Endothelial cell of umbilical vein (primary cell): ENCODE measurements around the gene CLASP2. TPM values are rescaled to one million over a fixed set of nuclear protein-coding genes. Genes with fewer than 3 reads are reported as not detected.

Experiments
- BruUV-seq: library from RNA; stranded (reverse); fragments of 400-500 nt; replicated peaks from 2 replicates; lab custom pipeline; 2021; lab: Mats Ljungman, UMichigan
- CTCF ChIA-PET: fragments of 300-600, 350-600 bp; sonication (Branson Sonifier 250); formaldehyde crosslinking; loops from one replicate; lab custom pipeline; 2021; ENCODE audit warnings: antibody characterized with exemption, inconsistent platforms; lab: Charles Lee
- POLR2A ChIA-PET: fragments of 300-600, 350-600 bp; sonication (Branson Sonifier 250); formaldehyde crosslinking; loops from one replicate; lab custom pipeline; 2021; ENCODE audit warnings: antibody characterized with exemption, inconsistent platforms; lab: Charles Lee
- DNase-seq: peaks from one replicate; pipeline ENCODE4 v3.0.0-alpha.2; 2011; ENCODE audit warnings: low read depth, low spot score
- FAIRE-seq: peaks from 2 replicates; lab custom pipeline; 2011; peaks lifted over from hg19 to GRCh38; lab: Jason Lieb, UNC
- H2AFZ ChIP-seq: 2 replicates; pipeline ENCODE4 v1.6.0; 2012; ENCODE audit warnings: low read depth, low read length, control low read depth, inconsistent platforms
- H3K27ac ChIP-seq: 2 replicates; pipeline ENCODE4 v1.5.1; 2011; ENCODE audit warnings: low read depth, mild to moderate bottlenecking, control low read depth, low read length, moderate library complexity; ENCODE audit not compliant: insufficient read depth
- H3K27me3 ChIP-seq, 2 experiments: 2 replicates each; pipeline versions ENCODE4 v1.6.0 to v1.6.1; 2011; ENCODE audit warnings: low read length in 2 of 2, mixed read lengths in 1 of 2; ENCODE audit not compliant: control insufficient read depth in 2 of 2, insufficient read depth in 2 of 2
- H3K36me3 ChIP-seq, 2 experiments: 2 replicates in 1 of 2; 3 replicates in 1 of 2; pipeline ENCODE4 v1.5.1; 2011; ENCODE audit warnings: low read length in 2 of 2, mild to moderate bottlenecking in 1 of 2, moderate library complexity in 1 of 2; ENCODE audit not compliant: control insufficient read depth in 2 of 2, insufficient read depth in 2 of 2; ENCODE audit errors: extremely low read depth in 1 of 2
- H3K4me1 ChIP-seq: 3 replicates; pipeline ENCODE4 v1.5.1; 2011; ENCODE audit warnings: mild to moderate bottlenecking, low read length; ENCODE audit not compliant: control insufficient read depth, insufficient read depth; ENCODE audit errors: extremely low read depth
- H3K4me2 ChIP-seq: 2 replicates; pipeline ENCODE4 v1.6.1; 2011; ENCODE audit warnings: low read length, control low read depth, mixed read lengths; ENCODE audit not compliant: insufficient read depth
- H3K4me3 ChIP-seq, 3 experiments: fragments of 200-600 bp in 1 of 3; sonication (generic), shearing (Covaris generic) in 1 of 3; replicated peaks in 1 of 3; 2 replicates each; pipeline ENCODE4 v1.5.1; 2011 to 2016; ENCODE audit warnings: control low read depth in 3 of 3, low read length in 3 of 3, mild to moderate bottlenecking in 2 of 3, inconsistent platforms in 1 of 3, low read depth in 1 of 3, moderate library complexity in 1 of 3; ENCODE audit not compliant: insufficient read depth in 1 of 3
- H3K79me2 ChIP-seq: 2 replicates; pipeline ENCODE4 v1.6.0; 2012; ENCODE audit warnings: low read length, inconsistent platforms; ENCODE audit not compliant: control insufficient read depth, insufficient read depth
- H3K9ac ChIP-seq: replicated peaks from 2 replicates; pipeline ENCODE3; 2011; ENCODE audit warnings: low read length, control low read depth; ENCODE audit not compliant: insufficient read depth; ENCODE audit errors: extremely low read depth
- H3K9me1 ChIP-seq: replicated peaks from 3 replicates; pipeline ENCODE4 v1.6.0; 2011; ENCODE audit warnings: mild to moderate bottlenecking, low read length; ENCODE audit not compliant: control insufficient read depth, insufficient read depth; ENCODE audit errors: extremely low read depth
- H3K9me3 ChIP-seq: replicated peaks from 2 replicates; pipeline ENCODE4 v1.5.1; 2012; ENCODE audit warnings: low read length, inconsistent platforms; ENCODE audit not compliant: control insufficient read depth, insufficient read depth
- H4K20me1 ChIP-seq: replicated peaks from 2 replicates; pipeline ENCODE3; 2011; ENCODE audit warnings: mild to moderate bottlenecking, low read length; ENCODE audit not compliant: control insufficient read depth, insufficient read depth; ENCODE audit errors: extremely low read depth
- CTCF ChIP-seq, 2 donors: IDR thresholded peaks; 1 replicate in 1 of 2; 2 replicates in 1 of 2; pipeline ENCODE4 v1.5.1; 2011; ENCODE audit warnings: low read length in 2 of 2, mild to moderate bottlenecking in 2 of 2, moderate library complexity in 2 of 2, control low read depth in 1 of 2, inconsistent platforms in 1 of 2, low read depth in 1 of 2; ENCODE audit not compliant: insufficient read depth in 1 of 2; ENCODE audit errors: extremely low read depth in 1 of 2
- EZH2 ChIP-seq: IDR thresholded peaks from 2 replicates; pipeline ENCODE4 v1.6.1; 2012; ENCODE audit warnings: borderline replicate concordance, low read depth, mild to moderate bottlenecking, moderate library complexity, low read length, inconsistent platforms; ENCODE audit not compliant: severe bottlenecking
- FOS ChIP-seq: IDR thresholded peaks from 2 replicates; pipeline ENCODE4 v1.6.1; 2011; ENCODE audit warnings: mild to moderate bottlenecking, low read length, moderate library complexity, borderline replicate concordance; ENCODE audit not compliant: insufficient read depth
- GATA2 ChIP-seq: IDR thresholded peaks from 2 replicates; pipeline ENCODE4 v1.7.0; 2011; ENCODE audit warnings: low read depth, mild to moderate bottlenecking, moderate library complexity, mixed read lengths, low read length; ENCODE audit not compliant: insufficient read length, insufficient read depth
- JUN ChIP-seq: IDR thresholded peaks from 2 replicates; pipeline ENCODE4 v1.6.1; 2011; ENCODE audit warnings: borderline replicate concordance, low read depth; ENCODE audit not compliant: insufficient read length, insufficient read depth
- MAX ChIP-seq: IDR thresholded peaks from 2 replicates; pipeline ENCODE4 v1.6.1; 2011; ENCODE audit not compliant: insufficient read depth, insufficient read length
- MYC ChIP-seq: IDR thresholded peaks from one replicate; pipeline ENCODE4 v1.6.1; 2011; ENCODE audit warnings: mild to moderate bottlenecking, low read depth, low read length
- POLR2A ChIP-seq: IDR thresholded peaks from 2 replicates; pipeline ENCODE4 v1.6.1; 2012; ENCODE audit warnings: low read depth, mild to moderate bottlenecking, control low read depth, low read length
- POLR2AphosphoS5 ChIP-seq: IDR thresholded peaks from 2 replicates; pipeline ENCODE4 v1.6.1; 2012; ENCODE audit warnings: low read depth, mild to moderate bottlenecking, control low read depth, low read length, moderate library complexity; ENCODE audit not compliant: insufficient read depth
- dilution Hi-C: fragments of 300-500 bp; cut with MboI; formaldehyde crosslinking; loops from one replicate; pipeline ENCODE4 v1.15.0; 2019; ENCODE audit warnings: low sequenced_read_pairs; ENCODE audit not compliant: extremely low pct_ligation_motif_present
- intact Hi-C: fragments of 100-400 bp; cut with micrococcal nuclease; formaldehyde crosslinking; loops from one replicate; pipeline ENCODE4 v1.10.0; 2022
- polyA plus RNA-seq, 4 experiments: library from polyadenylated mRNA; depleted of rRNA in 3 of 4; stranded (reverse) in 3 of 4; unstranded in 1 of 4; fragments of >200 nt; gene quantifications; 2 replicates each; pipeline versions ENCODE4 v1.2.1 to v1.2.3, GENCODE V29; 2011 to 2012; ENCODE audit warnings: missing spikeins in 1 of 4
- total RNA-seq: library from RNA; stranded (reverse); gene quantifications from 2 replicates; pipeline ENCODE4 v1.2.3, GENCODE V29; 2021

The CLASP2 gene
- total and polyA plus RNA-seq, 2 donors (not counting 3 experiments of a cell fraction or from before 2014, with no cell fraction given): 15.0 to 55.0 TPM

GRCh38 chr3:33699275-33699674, 18.8 kb downstream of the CLASP2 start:
- Histone ChIP-seq H3K27ac (no peak overlapping the region), H3K27me3 (no peaks in the 10 kb centered on the region), H2AFZ (no peak overlapping the region), H3K9me3 (no peaks in the 10 kb centered on the region), H3K4me1 (no peaks in the 10 kb centered on the region), H3K4me3 (no peak overlapping the region), H3K9ac (no peak overlapping the region), H3K79me2 (peaks cover 60% of the 10 kb centered on the region), H3K4me2 (no peak overlapping the region), H4K20me1 (peaks cover 3% of the 10 kb centered on the region), H3K36me3 (no peaks in the 10 kb centered on the region), H3K9me1 (no peaks in the 10 kb centered on the region)
- TF ChIP-seq FOS: no peak
- TF ChIP-seq POLR2A: no peak
- dilution Hi-C loops: no loop called here
- ChIA-PET CTCF (no interaction called here), POLR2A (no interaction called here)
- FAIRE-seq (no peak), DNase-seq (no peak)
- intact Hi-C loops: no loop called here
- BruUV-seq: no TSS peak

- H2AFZ ChIP-seq: no peak overlapping the region
- H3K27me3 ChIP-seq: no peaks in the 10 kb centered on the region
- no peak for DNase-seq
- CTCF ChIA-PET: interaction anchor here (1.3 kb wide), 1 partner anchor 92 kb away, joined by 3 read pairs; no protein-coding TSS in a partner anchor
- POLR2A ChIA-PET: no interaction called here
- no peak overlapping the region for H3K4me3 ChIP-seq
- intact Hi-C loops (no loop called here), dilution Hi-C loops (no loop called here)
- H3K9ac ChIP-seq: no peak overlapping the region
- H3K27ac ChIP-seq: no peak overlapping the region
- no peaks in the 10 kb centered on the region for H3K4me1 ChIP-seq
- H3K9me3 ChIP-seq: no peaks in the 10 kb centered on the region
- no peaks in the 10 kb centered on the region for H3K36me3 ChIP-seq
- H4K20me1 ChIP-seq: peaks cover 3% of the 10 kb centered on the region
- no peak for FAIRE-seq
- H3K4me2 ChIP-seq: no peak overlapping the region
- no TSS peak for BruUV-seq
- H3K79me2 ChIP-seq: peaks cover 29% of the 10 kb centered on the region
- H3K9me1 ChIP-seq: no peaks in the 10 kb centered on the region
- TF ChIP-seq MAX: no peak
- no peak for TF ChIP-seq POLR2AphosphoS5
- no peak for TF ChIP-seq POLR2A
- TF ChIP-seq CTCF (IDR thresholded peaks at IDR 0.05; ENCODE audit: extremely low read depth in 1 of 2, insufficient read depth in 1 of 2, low read depth in 1 of 2, low read length in 2 of 2): no peak
- no peak for TF ChIP-seq FOS
- no peak for TF ChIP-seq EZH2
- no peak for TF ChIP-seq MYC
- TF ChIP-seq GATA2: no peak
- no peak for TF ChIP-seq JUN
Observed at GRCh38 chr3:33694944-33695343, 23.1 kb downstream of the CLASP2 start.
